Naive thymus-derived CD4-positive, alpha-beta T cell (primary cell): Measurements from ENCODE around the gene ZSWIM6. TPM values are rescaled to one million over a fixed set of nuclear protein-coding genes. Genes with fewer than 3 reads are reported as not detected.

Experiments
- ATAC-seq: fragments of 150-1000 bp; cut with Tn5 transposase; 2 replicates; pipeline ENCODE4 v1.10.0; 2021; ENCODE audit warnings: mild to moderate bottlenecking, moderate library complexity
- CTCF ChIA-PET: fragments of 350-600 bp; sonication (Branson Sonifier 250); formaldehyde crosslinking; loops from one replicate; lab custom pipeline; 2021; ENCODE audit warnings: antibody characterized with exemption; lab: Charles Lee
- POLR2A ChIA-PET: fragments of 350-600 bp; sonication (Branson Sonifier 250); formaldehyde crosslinking; loops from one replicate; lab custom pipeline; 2021; ENCODE audit warnings: antibody characterized with exemption, inconsistent platforms; lab: Charles Lee
- DNase-seq, 9 donors: peaks; one replicate each; pipeline versions ENCODE4 v3.0.0 to v3.0.0-alpha.2; 2020 to 2022; ENCODE audit warnings: mixed read lengths in 1 of 9
- H3K27ac ChIP-seq: one replicate; pipeline ENCODE4 v1.7.0; 2013; ENCODE audit warnings: mild to moderate bottlenecking, low read depth, low read length, moderate library complexity
- H3K27me3 ChIP-seq, 2 donors: one replicate each; pipeline ENCODE4 v1.7.0; 2013; ENCODE audit warnings: low read length in 2 of 2, mild to moderate bottlenecking in 2 of 2, moderate library complexity in 2 of 2; ENCODE audit not compliant: control insufficient read depth in 2 of 2, insufficient read depth in 2 of 2
- H3K36me3 ChIP-seq, 3 experiments: 1 replicate in 2 of 3; 2 replicates in 1 of 3; pipeline ENCODE4 v1.7.0; 2013; ENCODE audit warnings: low read length in 3 of 3, mild to moderate bottlenecking in 3 of 3, moderate library complexity in 1 of 3; ENCODE audit not compliant: insufficient read depth in 3 of 3, control insufficient read depth in 2 of 3
- H3K4me1 ChIP-seq, 2 donors: one replicate each; pipeline ENCODE4 v1.7.0; 2013; ENCODE audit warnings: low read length in 2 of 2, mild to moderate bottlenecking in 2 of 2, moderate library complexity in 1 of 2; ENCODE audit not compliant: control insufficient read depth in 2 of 2, insufficient read depth in 2 of 2
- H3K4me3 ChIP-seq: 2 replicates; pipeline ENCODE4 v1.7.0; 2013; ENCODE audit warnings: mild to moderate bottlenecking, low read length
- H3K9me3 ChIP-seq, 3 experiments: 1 replicate in 2 of 3; 2 replicates in 1 of 3; pipeline ENCODE4 v1.7.0; 2013; ENCODE audit warnings: low read length in 3 of 3; ENCODE audit not compliant: control insufficient read depth in 2 of 3
- H3K27ac Mint-ChIP-seq, 9 donors: one replicate each; pipeline ENCODE4 v1.8.0; 2020 to 2022; ENCODE audit warnings: mixed read lengths in 9 of 9, mild to moderate bottlenecking in 8 of 9, moderate library complexity in 5 of 9, inconsistent platforms in 2 of 9
- H3K27me3 Mint-ChIP-seq, 5 donors: one replicate each; pipeline ENCODE4 v1.8.0; 2021 to 2022; ENCODE audit warnings: mixed read lengths in 5 of 5, mild to moderate bottlenecking in 1 of 5
- H3K36me3 Mint-ChIP-seq, 5 donors: one replicate each; pipeline ENCODE4 v1.8.0; 2020 to 2022; ENCODE audit warnings: mixed read lengths in 5 of 5, mild to moderate bottlenecking in 3 of 5, inconsistent platforms in 1 of 5
- H3K4me1 Mint-ChIP-seq, 7 donors: one replicate each; pipeline ENCODE4 v1.8.0; 2020 to 2022; ENCODE audit warnings: mixed read lengths in 7 of 7, mild to moderate bottlenecking in 3 of 7, inconsistent platforms in 1 of 7
- H3K4me3 Mint-ChIP-seq, 10 donors: one replicate each; pipeline ENCODE4 v1.8.0; 2020 to 2022; ENCODE audit warnings: mild to moderate bottlenecking in 10 of 10, mixed read lengths in 10 of 10, moderate library complexity in 6 of 10, inconsistent platforms in 2 of 10
- H3K9me3 Mint-ChIP-seq, 11 donors: one replicate each; pipeline ENCODE4 v1.8.0; 2020 to 2022; ENCODE audit warnings: mixed read lengths in 11 of 11, mild to moderate bottlenecking in 4 of 11, inconsistent platforms in 1 of 11, moderate library complexity in 1 of 11
- intact Hi-C, 2 donors: fragments of 100-400 bp; cut with micrococcal nuclease; formaldehyde crosslinking; loops; one replicate each; pipeline ENCODE4 v1.15.1; 2023
- polyA plus RNA-seq, 2 donors: library from polyadenylated mRNA; unstranded; fragments of 300-500 nt; fragmentation: Illumina TruSeq; gene quantifications; one replicate each; pipeline ENCODE4 v1.2.3, GENCODE V29; 2021
- total RNA-seq, 6 experiments: library from RNA in 5 of 6; stranded (reverse) in 5 of 6; gene quantifications; 1 replicate in 5 of 6; 2 replicates in 1 of 6; pipeline ENCODE4 v1.2.3 and lab custom pipeline; 2021 to 2026

The ZSWIM6 gene
- total and polyA plus RNA-seq, 7 experiments from 2014 or later = 0.29 to 18.5 (median 8.2) TPM

- Mint-ChIP-seq H3K4me3 (no peak overlapping the region), H3K9me3 (peaks cover 0 to 2% (median 0%) of the 10 kb centered on the region in 11 donors), H3K36me3 (peaks cover 0 to 4% (median 0%) of the 10 kb centered on the region in 5 donors), H3K27me3 (peaks cover 0 to 2% (median 0%) of the 10 kb centered on the region in 5 donors), H3K27ac (no peak overlapping the region), H3K4me1 (peaks cover 1 to 57% (median 43%) of the 10 kb centered on the region in 7 donors)
- no peaks in the 10 kb centered on the region for H3K4me1 ChIP-seq
- DNase-seq (no peak), ATAC-seq (no peak)
- H3K27ac ChIP-seq = no peak overlapping the region
- H3K27me3 ChIP-seq = no peaks in the 10 kb centered on the region
- H3K36me3 ChIP-seq = no peaks in the 10 kb centered on the region
- ChIA-PET POLR2A (no interaction called here), CTCF (no interaction called here)
- intact Hi-C loops = no loop called here
- no peaks in the 10 kb centered on the region for H3K9me3 ChIP-seq
- H3K4me3 ChIP-seq = no peak overlapping the region
Observed at GRCh38 chr5:61414806-61415205, 82.7 kb downstream of the ZSWIM6 start.

- Histone ChIP-seq H3K9me3 (no peaks in the 10 kb centered on the region), H3K4me1 (no peaks in the 10 kb centered on the region), H3K27me3 (no peaks in the 10 kb centered on the region), H3K4me3 (no peak overlapping the region), H3K36me3 (no peaks in the 10 kb centered on the region), H3K27ac (no peak overlapping the region)
- Mint-ChIP-seq H3K27ac (no peak overlapping the region), H3K4me3 (no peak overlapping the region), H3K27me3 (peaks cover 0 to 2% (median 0%) of the 10 kb centered on the region in 5 donors), H3K36me3 (peaks cover 0 to 4% (median 0%) of the 10 kb centered on the region in 5 donors), H3K9me3 (peaks cover 0 to 2% (median 0%) of the 10 kb centered on the region in 11 donors), H3K4me1 (peaks cover 0 to 55% (median 43%) of the 10 kb centered on the region in 7 donors)
- intact Hi-C loops = no loop called here
- POLR2A ChIA-PET = no interaction called here
- CTCF ChIA-PET = no interaction called here
- ATAC-seq (no peak), DNase-seq (no peak)
Observed at GRCh38 chr5:61416010-61416409, 84.0 kb downstream of the ZSWIM6 start.

GRCh38 chr5:61416420-61416819, 84.4 kb downstream of the ZSWIM6 start:
- peaks cover 0 to 55% (median 43%) of the 10 kb centered on the region in 7 donors for H3K4me1 Mint-ChIP-seq
- Histone ChIP-seq H3K4me3 (no peak overlapping the region), H3K27me3 (no peaks in the 10 kb centered on the region), H3K27ac (no peak overlapping the region), H3K9me3 (no peaks in the 10 kb centered on the region), H3K4me1 (no peaks in the 10 kb centered on the region), H3K36me3 (no peaks in the 10 kb centered on the region)
- ATAC-seq = no peak
- peaks cover 0 to 5% (median 2%) of the 10 kb centered on the region in 11 donors for H3K9me3 Mint-ChIP-seq
- ChIA-PET CTCF (no interaction called here), POLR2A (no interaction called here)
- no peak for DNase-seq
- intact Hi-C loops = no loop called here
- H3K27me3 Mint-ChIP-seq = peaks cover 0 to 2% (median 0%) of the 10 kb centered on the region in 5 donors
- H3K4me3 Mint-ChIP-seq = peak overlapping the region in 2 of 10 donors; percentile 15 to 29
- H3K36me3 Mint-ChIP-seq = peaks cover 0 to 4% (median 4%) of the 10 kb centered on the region in 5 donors
- peak overlapping the region in 2 of 9 donors; percentile 3 to 9 for H3K27ac Mint-ChIP-seq

GRCh38 chr5:61417340-61417739, 85.3 kb downstream of the ZSWIM6 start:
- intact Hi-C loops = no loop called here
- Mint-ChIP-seq H3K4me3 (no peak overlapping the region), H3K9me3 (peaks cover 0 to 11% (median 5%) of the 10 kb centered on the region in 11 donors), H3K27me3 (no peaks in the 10 kb centered on the region), H3K4me1 (peaks cover 0 to 64% (median 44%) of the 10 kb centered on the region in 7 donors), H3K27ac (no peak overlapping the region), H3K36me3 (peaks cover 2 to 7% (median 4%) of the 10 kb centered on the region in 5 donors)
- Histone ChIP-seq H3K9me3 (no peaks in the 10 kb centered on the region), H3K4me3 (no peak overlapping the region), H3K27me3 (no peaks in the 10 kb centered on the region), H3K27ac (no peak overlapping the region), H3K4me1 (no peaks in the 10 kb centered on the region), H3K36me3 (no peaks in the 10 kb centered on the region)
- DNase-seq (no peak), ATAC-seq (no peak)
- ChIA-PET CTCF (no interaction called here), POLR2A (no interaction called here)

GRCh38 chr5:61417851-61418250, 85.8 kb downstream of the ZSWIM6 start:
- H3K27me3 Mint-ChIP-seq = no peaks in the 10 kb centered on the region
- ChIA-PET POLR2A (no interaction called here), CTCF (no interaction called here)
- peaks cover 2 to 7% (median 4%) of the 10 kb centered on the region in 5 donors for H3K36me3 Mint-ChIP-seq
- no peak for DNase-seq
- H3K27ac Mint-ChIP-seq = no peak overlapping the region
- no peaks in the 10 kb centered on the region for H3K9me3 ChIP-seq
- no peak overlapping the region for H3K4me3 Mint-ChIP-seq
- no peaks in the 10 kb centered on the region for H3K36me3 ChIP-seq
- no peaks in the 10 kb centered on the region for H3K4me1 ChIP-seq
- no peaks in the 10 kb centered on the region for H3K27me3 ChIP-seq
- no peak overlapping the region for H3K27ac ChIP-seq
- peaks cover 0 to 69% (median 49%) of the 10 kb centered on the region in 7 donors for H3K4me1 Mint-ChIP-seq
- ATAC-seq = no peak
- H3K4me3 ChIP-seq = no peak overlapping the region
- intact Hi-C loops = no loop called here
- peaks cover 0 to 11% (median 5%) of the 10 kb centered on the region in 11 donors for H3K9me3 Mint-ChIP-seq

- ChIA-PET CTCF (no interaction called here), POLR2A (no interaction called here)
- H3K4me3 ChIP-seq = no peak overlapping the region
- intact Hi-C loops = no loop called here
- peaks cover 2 to 11% (median 4%) of the 10 kb centered on the region in 5 donors for H3K36me3 Mint-ChIP-seq
- H3K27ac Mint-ChIP-seq = no peak overlapping the region
- DNase-seq (no peak), ATAC-seq (no peak)
- no peaks in the 10 kb centered on the region for H3K36me3 ChIP-seq
- no peaks in the 10 kb centered on the region for H3K27me3 Mint-ChIP-seq
- no peaks in the 10 kb centered on the region for H3K9me3 ChIP-seq
- H3K4me3 Mint-ChIP-seq = no peak overlapping the region
- no peaks in the 10 kb centered on the region for H3K27me3 ChIP-seq
- peaks cover 0 to 11% (median 5%) of the 10 kb centered on the region in 11 donors for H3K9me3 Mint-ChIP-seq
- peaks cover 8 to 75% (median 54%) of the 10 kb centered on the region in 7 donors for H3K4me1 Mint-ChIP-seq
- H3K4me1 ChIP-seq = no peaks in the 10 kb centered on the region
- H3K27ac ChIP-seq = no peak overlapping the region
Observed at GRCh38 chr5:61419106-61419505, 87.0 kb downstream of the ZSWIM6 start.

GRCh38 chr5:61420016-61420415, 88.0 kb downstream of the ZSWIM6 start:
- H3K27ac Mint-ChIP-seq = no peak overlapping the region
- POLR2A ChIA-PET = no interaction called here

More at GRCh38 chr5:61420016-61420415, 88.0 kb downstream of the ZSWIM6 start:
- no peaks in the 10 kb centered on the region for H3K27me3 ChIP-seq
- H3K4me1 Mint-ChIP-seq = peaks cover 8 to 72% (median 54%) of the 10 kb centered on the region in 7 donors
- no peak overlapping the region for H3K4me3 Mint-ChIP-seq
- no peak overlapping the region for H3K4me3 ChIP-seq
- H3K4me1 ChIP-seq = no peaks in the 10 kb centered on the region
- H3K36me3 Mint-ChIP-seq = peaks cover 2 to 13% (median 4%) of the 10 kb centered on the region in 5 donors
- ATAC-seq (no peak), DNase-seq (no peak)
- no peak overlapping the region for H3K27ac ChIP-seq
- no peaks in the 10 kb centered on the region for H3K9me3 ChIP-seq
- CTCF ChIA-PET = no interaction called here
- H3K9me3 Mint-ChIP-seq = peaks cover 0 to 11% (median 5%) of the 10 kb centered on the region in 11 donors
- intact Hi-C loops = no loop called here
- no peaks in the 10 kb centered on the region for H3K27me3 Mint-ChIP-seq
- no peaks in the 10 kb centered on the region for H3K36me3 ChIP-seq
